GM19043 (cell line): ENCODE results near the gene ATP5PB.

ENCODE experiments used
- ATAC-seq: cut with Tn5 transposase; IDR thresholded peaks from one replicate; pipeline ENCODE4 v1.9.1; 2021; ENCODE audit warnings: low read depth; ENCODE audit not compliant: unreplicated experiment

Gene ATP5PB

GRCh38 chr1:111504097-111504496 is 54.8 kb downstream of the ATP5PB start:
- ATAC-seq = no peak

- ATAC-seq = peak; percentile 61
These were observed 56.4 kb downstream of the ATP5PB start for GRCh38 chr1:111505641-111506119.

DNA sequence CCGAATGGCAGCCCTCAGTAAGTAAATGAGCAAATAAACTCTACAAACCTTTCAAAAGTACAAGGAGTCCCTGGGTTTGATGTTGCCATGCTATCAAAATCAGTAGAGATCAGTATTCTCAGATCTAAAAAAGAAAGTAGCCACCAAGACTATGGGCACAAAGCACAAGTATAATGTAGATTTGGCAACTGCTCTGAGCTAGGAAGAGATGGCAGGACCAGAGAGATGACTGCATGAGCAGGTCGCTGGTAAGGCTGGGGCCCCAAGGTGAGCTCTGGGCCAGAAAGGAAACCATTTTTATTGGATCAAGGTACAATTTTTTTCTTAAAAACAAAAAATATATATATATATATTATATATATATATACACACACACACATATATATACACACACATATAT is 57.3 kb downstream of the ATP5PB start:
- ATAC-seq = no peak

- ATAC-seq = peak; percentile 45
These were observed 58.3 kb downstream of the ATP5PB start for GRCh38 chr1:111507411-111508201.

- ATAC-seq = no peak
These were observed 60.7 kb downstream of the ATP5PB start for GRCh38 chr1:111509997-111510375.

GRCh38 chr1:111511370-111511769 is 62.1 kb downstream of the ATP5PB start:
- no peak for ATAC-seq
